ENCODE results near the gene EXOC1L.

- TF ChIP-seq, protein P1, sequence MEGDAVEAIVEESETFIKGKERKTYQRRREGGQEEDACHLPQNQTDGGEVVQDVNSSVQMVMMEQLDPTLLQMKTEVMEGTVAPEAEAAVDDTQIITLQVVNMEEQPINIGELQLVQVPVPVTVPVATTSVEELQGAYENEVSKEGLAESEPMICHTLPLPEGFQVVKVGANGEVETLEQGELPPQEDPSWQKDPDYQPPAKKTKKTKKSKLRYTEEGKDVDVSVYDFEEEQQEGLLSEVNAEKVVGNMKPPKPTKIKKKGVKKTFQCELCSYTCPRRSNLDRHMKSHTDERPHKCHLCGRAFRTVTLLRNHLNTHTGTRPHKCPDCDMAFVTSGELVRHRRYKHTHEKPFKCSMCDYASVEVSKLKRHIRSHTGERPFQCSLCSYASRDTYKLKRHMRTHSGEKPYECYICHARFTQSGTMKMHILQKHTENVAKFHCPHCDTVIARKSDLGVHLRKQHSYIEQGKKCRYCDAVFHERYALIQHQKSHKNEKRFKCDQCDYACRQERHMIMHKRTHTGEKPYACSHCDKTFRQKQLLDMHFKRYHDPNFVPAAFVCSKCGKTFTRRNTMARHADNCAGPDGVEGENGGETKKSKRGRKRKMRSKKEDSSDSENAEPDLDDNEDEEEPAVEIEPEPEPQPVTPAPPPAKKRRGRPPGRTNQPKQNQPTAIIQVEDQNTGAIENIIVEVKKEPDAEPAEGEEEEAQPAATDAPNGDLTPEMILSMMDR (IDR thresholded peaks at IDR 0.05), result no peak
- no peak for TF ChIP-seq EP300 (IDR thresholded peaks at IDR 0.05)
Measured at GRCh38 chr4:55781812-55782211, 37.8 kb upstream of the EXOC1L start.
